Activated naive CD8-positive, alpha-beta T cell treated with anti-CD3 and anti-CD28 coated beads for 36 hours (primary cell): Measurements from ENCODE around the gene ZNF83. TPM values are rescaled to one million over a fixed set of nuclear protein-coding genes. Genes with fewer than 3 reads are reported as not detected.
"Not testable (repeated sequence)": the region's sequence is repeated elsewhere in the genome, so short reads cannot be mapped to it uniquely, and the experiment has no call there.

ENCODE experiments used
- DNase-seq: peaks from one replicate; pipeline ENCODE4 v3.0.0; 2021
- H3K27ac Mint-ChIP-seq: one replicate; pipeline ENCODE4 v1.8.0; 2022; ENCODE audit warnings: mild to moderate bottlenecking, moderate library complexity, mixed read lengths
- H3K27me3 Mint-ChIP-seq: one replicate; pipeline ENCODE4 v1.8.0; 2022; ENCODE audit warnings: mild to moderate bottlenecking, mixed read lengths
- H3K36me3 Mint-ChIP-seq: one replicate; pipeline ENCODE4 v1.8.0; 2021; ENCODE audit warnings: mild to moderate bottlenecking, mixed read lengths
- H3K4me1 Mint-ChIP-seq: one replicate; pipeline ENCODE4 v1.8.0; 2021; ENCODE audit warnings: mixed read lengths
- H3K4me3 Mint-ChIP-seq: one replicate; pipeline ENCODE4 v1.8.0; 2022; ENCODE audit warnings: mild to moderate bottlenecking, moderate library complexity, mixed read lengths
- H3K9me3 Mint-ChIP-seq: one replicate; pipeline ENCODE4 v1.8.0; 2022; ENCODE audit warnings: mixed read lengths
- total RNA-seq, 2 experiments: library from RNA; stranded (reverse); gene quantifications; one replicate each; pipeline ENCODE4 v1.2.3, GENCODE V29; 2021

The ZNF83 gene
- total RNA-seq: 10 to 100 TPM; 22.0 to 22.5 TPM

- H3K4me1 Mint-ChIP-seq: peaks cover 11% of the 10 kb centered on the region
- H3K9me3 Mint-ChIP-seq: peaks cover 12% of the 10 kb centered on the region
- peak within 1 kb of the TSS; percentile 93 for H3K27ac Mint-ChIP-seq
- H3K4me3 Mint-ChIP-seq: peak within 1 kb of the TSS; percentile 87
- peaks cover 43% of the 10 kb centered on the region for H3K36me3 Mint-ChIP-seq
- no peaks in the 10 kb centered on the region for H3K27me3 Mint-ChIP-seq
- peak; percentile 90 for DNase-seq
Measured at GRCh38 chr19:52637718-52638585, at the start of gene ZNF83. TSS of gene ZNF83 (minus strand) at chr19:52638355.

GRCh38 chr19:52687684-52688083 is 49.5 kb upstream of the ZNF83 start:
- no peak for DNase-seq
- Mint-ChIP-seq H3K4me1 (peaks cover 31% of the 10 kb centered on the region), H3K9me3 (peaks cover 4% of the 10 kb centered on the region), H3K4me3 (no peak overlapping the region), H3K27me3 (no peaks in the 10 kb centered on the region), H3K27ac (no peak overlapping the region), H3K36me3 (peaks cover 49% of the 10 kb centered on the region)

GRCh38 chr19:52685811-52686210 is 47.7 kb upstream of the ZNF83 start:
- Mint-ChIP-seq H3K36me3 (peaks cover 54% of the 10 kb centered on the region), H3K9me3 (peaks cover 2% of the 10 kb centered on the region), H3K27me3 (no peaks in the 10 kb centered on the region), H3K27ac (no peak overlapping the region), H3K4me1 (peaks cover 23% of the 10 kb centered on the region), H3K4me3 (no peak overlapping the region)
- no peak for DNase-seq

GRCh38 chr19:52681216-52681615 is 43.1 kb upstream of the ZNF83 start:
- H3K4me3 Mint-ChIP-seq, H3K27ac Mint-ChIP-seq, DNase-seq, H3K27me3 Mint-ChIP-seq, H3K4me1 Mint-ChIP-seq, H3K9me3 Mint-ChIP-seq: not testable (repeated sequence)
- H3K36me3 Mint-ChIP-seq: peaks cover 59% of the 10 kb centered on the region

GRCh38 chr19:52679598-52679997 is 41.4 kb upstream of the ZNF83 start:
- Mint-ChIP-seq H3K27me3 (no peaks in the 10 kb centered on the region), H3K4me3 (no peak overlapping the region), H3K9me3 (peaks cover 10% of the 10 kb centered on the region), H3K36me3 (peaks cover 65% of the 10 kb centered on the region), H3K4me1 (peaks cover 6% of the 10 kb centered on the region), H3K27ac (no peak overlapping the region)
- DNase-seq: no peak

- Mint-ChIP-seq H3K9me3 (peaks cover 11% of the 10 kb centered on the region), H3K36me3 (peaks cover 68% of the 10 kb centered on the region)
- not testable (repeated sequence) for H3K27me3 Mint-ChIP-seq, H3K4me3 Mint-ChIP-seq, H3K27ac Mint-ChIP-seq, DNase-seq, H3K4me1 Mint-ChIP-seq
Measured at GRCh38 chr19:52675239-52675638, 37.1 kb upstream of the ZNF83 start.

GRCh38 chr19:52673014-52673413 is 34.9 kb upstream of the ZNF83 start:
- H3K9me3 Mint-ChIP-seq: peaks cover 9% of the 10 kb centered on the region
- H3K27ac Mint-ChIP-seq: no peak overlapping the region
- no peak for DNase-seq
- H3K4me3 Mint-ChIP-seq: no peak overlapping the region
- H3K36me3 Mint-ChIP-seq: peaks cover 69% of the 10 kb centered on the region
- no peaks in the 10 kb centered on the region for H3K27me3 Mint-ChIP-seq
- peaks cover 9% of the 10 kb centered on the region for H3K4me1 Mint-ChIP-seq

GRCh38 chr19:52670046-52670445 is 31.9 kb upstream of the ZNF83 start:
- Mint-ChIP-seq H3K36me3 (peaks cover 65% of the 10 kb centered on the region), H3K4me1 (peaks cover 9% of the 10 kb centered on the region), H3K27me3 (no peaks in the 10 kb centered on the region), H3K9me3 (peaks cover 3% of the 10 kb centered on the region), H3K27ac (no peak overlapping the region), H3K4me3 (no peak overlapping the region)
- DNase-seq: no peak

GRCh38 chr19:52669586-52669985 is 31.4 kb upstream of the ZNF83 start:
- Mint-ChIP-seq H3K27ac (no peak overlapping the region), H3K4me1 (peaks cover 7% of the 10 kb centered on the region), H3K4me3 (no peak overlapping the region)

GRCh38 chr19:52667972-52668371 is 29.8 kb upstream of the ZNF83 start:
- Mint-ChIP-seq H3K4me1 (peaks cover 2% of the 10 kb centered on the region), H3K4me3 (no peak overlapping the region), H3K9me3 (peaks cover 1% of the 10 kb centered on the region), H3K27ac (no peak overlapping the region), H3K36me3 (peaks cover 59% of the 10 kb centered on the region), H3K27me3 (no peaks in the 10 kb centered on the region)
- DNase-seq: no peak

More at GRCh38 chr19:52669586-52669985, 31.4 kb upstream of the ZNF83 start:
- no peaks in the 10 kb centered on the region for H3K27me3 Mint-ChIP-seq
- DNase-seq: no peak
- H3K36me3 Mint-ChIP-seq: peaks cover 61% of the 10 kb centered on the region
- peaks cover 3% of the 10 kb centered on the region for H3K9me3 Mint-ChIP-seq

- H3K4me3 Mint-ChIP-seq: no peak overlapping the region
- H3K27me3 Mint-ChIP-seq: no peaks in the 10 kb centered on the region
- H3K36me3 Mint-ChIP-seq: peaks cover 65% of the 10 kb centered on the region
- H3K4me1 Mint-ChIP-seq: peaks cover 6% of the 10 kb centered on the region
- H3K9me3 Mint-ChIP-seq: peaks cover 1% of the 10 kb centered on the region
- no peak for DNase-seq
- no peak overlapping the region for H3K27ac Mint-ChIP-seq
Measured at GRCh38 chr19:52666506-52666905, 28.4 kb upstream of the ZNF83 start.

- DNase-seq: no peak
- peaks cover 1% of the 10 kb centered on the region for H3K9me3 Mint-ChIP-seq
- H3K27me3 Mint-ChIP-seq: no peaks in the 10 kb centered on the region
- H3K36me3 Mint-ChIP-seq: peaks cover 67% of the 10 kb centered on the region
- peaks cover 6% of the 10 kb centered on the region for H3K4me1 Mint-ChIP-seq
- H3K27ac Mint-ChIP-seq: no peak overlapping the region
- no peak overlapping the region for H3K4me3 Mint-ChIP-seq
Measured at GRCh38 chr19:52665529-52665928, 27.4 kb upstream of the ZNF83 start.

GRCh38 chr19:52665027-52665426 is 26.9 kb upstream of the ZNF83 start:
- Mint-ChIP-seq H3K27ac (no peak overlapping the region), H3K4me3 (no peak overlapping the region), H3K9me3 (peaks cover 1% of the 10 kb centered on the region), H3K36me3 (peaks cover 68% of the 10 kb centered on the region), H3K27me3 (no peaks in the 10 kb centered on the region), H3K4me1 (peaks cover 5% of the 10 kb centered on the region)
- DNase-seq: no peak

- no peak overlapping the region for H3K27ac Mint-ChIP-seq
- no peaks in the 10 kb centered on the region for H3K27me3 Mint-ChIP-seq
- peaks cover 4% of the 10 kb centered on the region for H3K4me1 Mint-ChIP-seq
- H3K4me3 Mint-ChIP-seq: no peak overlapping the region
- H3K36me3 Mint-ChIP-seq: peaks cover 68% of the 10 kb centered on the region
- DNase-seq: no peak
- H3K9me3 Mint-ChIP-seq: peaks cover 1% of the 10 kb centered on the region
Measured at GRCh38 chr19:52664461-52664860, 26.3 kb upstream of the ZNF83 start.

- H3K27me3 Mint-ChIP-seq: no peaks in the 10 kb centered on the region
- H3K4me3 Mint-ChIP-seq: no peak overlapping the region
- peaks cover 6% of the 10 kb centered on the region for H3K9me3 Mint-ChIP-seq
- no peak for DNase-seq
- H3K36me3 Mint-ChIP-seq: peaks cover 78% of the 10 kb centered on the region
- peaks cover 6% of the 10 kb centered on the region for H3K4me1 Mint-ChIP-seq
- H3K27ac Mint-ChIP-seq: no peak overlapping the region
Measured at GRCh38 chr19:52662631-52663030, 24.5 kb upstream of the ZNF83 start.

- Mint-ChIP-seq H3K27me3 (no peaks in the 10 kb centered on the region), H3K4me3 (no peak overlapping the region), H3K4me1 (peaks cover 6% of the 10 kb centered on the region), H3K9me3 (peaks cover 8% of the 10 kb centered on the region), H3K36me3 (peaks cover 83% of the 10 kb centered on the region), H3K27ac (no peak overlapping the region)
- no peak for DNase-seq
Measured at GRCh38 chr19:52660981-52661380, 22.8 kb upstream of the ZNF83 start.
